K562 (cell line): ENCODE results near the gene HAPLN3. TPM values are rescaled to one million over a fixed set of nuclear protein-coding genes. Genes with fewer than 3 reads are reported as not detected.

Experiments used
- ARHGAP35 ChIP-seq: fragments of 450-650 bp; IDR thresholded peaks from 2 replicates; pipeline ENCODE4 v1.6.1; 2018; ENCODE audit not compliant: partially characterized antibody
- ARID1B ChIP-seq: fragments of 450-650 bp; IDR thresholded peaks from 2 replicates; pipeline ENCODE4 v1.6.1; 2016; ENCODE audit warnings: antibody characterized with exemption, mild to moderate bottlenecking, inconsistent platforms
- CHD2 ChIP-seq: IDR thresholded peaks from 2 replicates; pipeline ENCODE4 v1.6.1; 2011; ENCODE audit warnings: low read depth, low read length
- DACH1 ChIP-seq: fragments of 450-650 bp; IDR thresholded peaks from 2 replicates; pipeline ENCODE4 v1.6.1; 2018; ENCODE audit not compliant: partially characterized antibody
- ELK1 ChIP-seq: sonication (generic); formaldehyde crosslinking; IDR thresholded peaks from 2 replicates; pipeline ENCODE4 v1.8.1; 2022; ENCODE audit warnings: missing genetic modification reagents
- FOS ChIP-seq: IDR thresholded peaks from 3 replicates; pipeline ENCODE4 v1.6.1; 2011; ENCODE audit not compliant: insufficient read length; ENCODE audit errors: extremely low read depth
- HEY1 ChIP-seq: fragments of 250-450 bp; sonication (Bioruptor Pico); IDR thresholded peaks from 2 replicates; pipeline ENCODE4 v1.5.0; 2020; ENCODE audit warnings: mild to moderate bottlenecking, moderate library complexity, borderline replicate concordance
- HLTF ChIP-seq: fragments of 450-650 bp; IDR thresholded peaks from 2 replicates; pipeline ENCODE4 v1.6.1; 2016
- HNRNPK ChIP-seq: fragments of 200-400 bp; formaldehyde crosslinking; IDR thresholded peaks from one replicate; pipeline ENCODE4 v1.6.1; 2018; ENCODE audit warnings: mild to moderate bottlenecking, low read depth, low read length; ENCODE audit not compliant: poor library complexity, severe bottlenecking
- MCM3 ChIP-seq: fragments of 450-650 bp; IDR thresholded peaks from 2 replicates; pipeline ENCODE4 v1.6.1; 2016
- PHB2 ChIP-seq: fragments of 450-650 bp; IDR thresholded peaks from 2 replicates; pipeline ENCODE4 v1.6.1; 2017; ENCODE audit warnings: low read depth
- POLR2AphosphoS5 ChIP-seq: IDR thresholded peaks from 2 replicates; pipeline ENCODE4 v1.6.1; 2011; ENCODE audit warnings: mild to moderate bottlenecking, low read depth, low read length, moderate library complexity; ENCODE audit not compliant: control insufficient read depth, insufficient read depth
- PRPF4 ChIP-seq: fragments of 200-400 bp; formaldehyde crosslinking; IDR thresholded peaks from one replicate; pipeline ENCODE4 v1.6.1; 2017; ENCODE audit warnings: low read length, low read depth, mild to moderate bottlenecking; ENCODE audit not compliant: insufficient read depth, poor library complexity, severe bottlenecking
- SIN3B ChIP-seq: fragments of 450-650 bp; IDR thresholded peaks from 2 replicates; pipeline ENCODE4 v1.6.1; 2017; ENCODE audit warnings: low read depth, mild to moderate bottlenecking, moderate library complexity
- SLC30A9 ChIP-seq: fragments of 250-450 bp; sonication (Bioruptor Pico); IDR thresholded peaks from 2 replicates; pipeline ENCODE4 v1.8.0; 2022; ENCODE audit warnings: mild to moderate bottlenecking, moderate library complexity
- SREBF1 ChIP-seq: fragments of 150-350 bp; IDR thresholded peaks from 2 replicates; pipeline ENCODE4 v1.6.1; 2014; ENCODE audit warnings: antibody characterized with exemption, low read depth, low read length, borderline replicate concordance
- TAL1 ChIP-seq: fragments of 450-650 bp; IDR thresholded peaks from 2 replicates; pipeline ENCODE4 v1.6.1; 2016; ENCODE audit warnings: mild to moderate bottlenecking
- TSC22D4 ChIP-seq: fragments of 450-650 bp; IDR thresholded peaks from 2 replicates; pipeline ENCODE4 v1.6.1; 2016; ENCODE audit warnings: missing genetic modification characterization, missing biosample characterization, control low read depth
- U2AF1 ChIP-seq: fragments of 200-400 bp; formaldehyde crosslinking; optimal IDR thresholded peaks from 2 replicates; pipeline ENCODE3; 2017; ENCODE audit warnings: mild to moderate bottlenecking, low read depth, low read length, moderate library complexity
- U2AF2 ChIP-seq: fragments of 200-400 bp; formaldehyde crosslinking; optimal IDR thresholded peaks from 2 replicates; pipeline ENCODE3; 2017; ENCODE audit warnings: low read depth, mild to moderate bottlenecking, low read length
- ZNF239 ChIP-seq: fragments of 250-450 bp; sonication (Bioruptor Pico); IDR thresholded peaks from 2 replicates; pipeline ENCODE4 v1.4.0; 2020; ENCODE audit warnings: mild to moderate bottlenecking
- ZNF449 ChIP-seq: fragments of 250-450 bp; sonication (Bioruptor Pico); IDR thresholded peaks from 2 replicates; pipeline ENCODE4 v1.8.0; 2022; ENCODE audit warnings: moderate library complexity, mild to moderate bottlenecking, inconsistent platforms
- ZNF639 ChIP-seq, 2 experiments: fragments of 200-800 bp in 1 of 2; sonication (Bioruptor generic) in 1 of 2; sonication (generic) in 1 of 2; formaldehyde crosslinking in 1 of 2; IDR thresholded peaks in 1 of 2; conservative IDR thresholded peaks in 1 of 2; 2 replicates each; pipeline versions ENCODE4 v1.5.0 to v1.6.1; 2016 to 2020; ENCODE audit warnings: missing compliant biosample characterization in 1 of 2, missing genetic modification characterization in 1 of 2, missing genetic modification reagents in 1 of 2
- ZZZ3 ChIP-seq: fragments of 450-650 bp; IDR thresholded peaks from 2 replicates; pipeline ENCODE4 v1.6.1; 2016; ENCODE audit warnings: antibody characterized with exemption, mild to moderate bottlenecking, moderate library complexity
- polyA plus RNA-seq, 8 experiments: library from polyadenylated mRNA; depleted of rRNA in 4 of 8; stranded (reverse) in 5 of 8; unstranded in 3 of 8; fragments of >200 nt; fragmentation: Nextera tagmentation in 2 of 8; fragmentation: Illumina TruSeq in 1 of 8; extraction: Ambion mirVana in 2 of 8; extraction: Trizol in 1 of 8; gene quantifications; 2 replicates each; pipeline versions ENCODE4 v1.2.1 to v1.2.3, GENCODE V29; 2011 to 2014; ENCODE audit warnings: inconsistent platforms in 1 of 8, missing spikeins in 1 of 8
- total RNA-seq, 7 experiments: library from RNA; depleted of rRNA in 6 of 7; stranded (reverse); fragments of >200 nt in 6 of 7; fragmentation: Illumina TruSeq in 2 of 7; extraction: Trizol in 2 of 7; gene quantifications; 2 replicates each; pipeline versions ENCODE4 v1.2.1 to v1.2.3, GENCODE V29; 2011 to 2021; ENCODE audit warnings: low replicate concordance in 1 of 7

HAPLN3 gene
- total and polyA plus RNA-seq, 9 of the 15 experiments (the other 6 are each of a cell fraction or from before 2014, with no cell fraction given): 0.04 to 2.4 (median 0.65) TPM

- TF ChIP-seq POLR2AphosphoS5 (peak; percentile 78; the same call in 1 of the 2 replicates), ZNF639 (CRISPR knock-in tag; conservative IDR thresholded peaks at IDR 0.05 in 1 of 2, IDR thresholded peaks at IDR 0.05 in 1 of 2) (no peak), HEY1 (CRISPR knock-in tag) (no peak), SLC30A9 (CRISPR knock-in tag) (no peak), HLTF (no peak), HNRNPK (no peak), PRPF4 (no peak), ELK1 (CRISPR knock-in tag) (no peak), ZNF239 (CRISPR knock-in tag) (no peak), SREBF1 (no peak), PHB2 (no peak), SIN3B (no peak), U2AF1 (no peak), ZZZ3 (no peak), ARHGAP35 (no peak), TAL1 (peak; percentile 10; the same call in 1 of the 2 replicates), CHD2 (no peak), ZNF449 (CRISPR knock-in tag) (no peak), DACH1 (no peak), FOS (no peak), ARID1B (0 out of 2 replicates have a peak, but pooled peaks have one; percentile 44), MCM3 (no peak), TSC22D4 (tag) (no peak), U2AF2 (no peak)
These were observed 17.9 kb upstream of the HAPLN3 start, which contains the start of gene MFGE8 (continued) for GRCh38 chr15:88913017-88913849.
